HepG2 (cell line): Measurements from ENCODE around the gene NDRG3. TPM values are rescaled to one million over a fixed set of nuclear protein-coding genes. Genes with fewer than 3 reads are reported as not detected.

Experiments
- AGO1 ChIP-seq: fragments of 200-400 bp; formaldehyde crosslinking; IDR thresholded peaks from 2 replicates; pipeline ENCODE4 v1.6.1; 2017; ENCODE audit warnings: mild to moderate bottlenecking, low read depth, low read length, moderate library complexity; ENCODE audit not compliant: poor library complexity, severe bottlenecking
- ASH2L ChIP-seq: fragments of 300-600, 200-600 bp; sonication (generic); IDR thresholded peaks from 2 replicates; pipeline ENCODE4 v1.7.0; 2017; ENCODE audit warnings: low read depth, mild to moderate bottlenecking, moderate library complexity, mixed read lengths, low read length; ENCODE audit not compliant: insufficient read length
- ATM ChIP-seq: fragments of 450-650 bp; IDR thresholded peaks from 2 replicates; pipeline ENCODE4 v1.7.1; 2017; ENCODE audit warnings: mild to moderate bottlenecking, borderline replicate concordance
- MBD4 ChIP-seq: IDR thresholded peaks from 2 replicates; pipeline ENCODE4 v1.6.1; 2012; ENCODE audit warnings: low read length, inconsistent platforms, borderline replicate concordance
- NONO ChIP-seq, 2 experiments: fragments of 450-650 bp in 1 of 2; sonication (generic) in 1 of 2; formaldehyde crosslinking in 1 of 2; IDR thresholded peaks in 1 of 2; conservative IDR thresholded peaks in 1 of 2; 2 replicates each; pipeline versions ENCODE4 v1.6.1 to v1.8.0; 2017 to 2022; ENCODE audit warnings: mild to moderate bottlenecking in 1 of 2, missing genetic modification reagents in 1 of 2, moderate library complexity in 1 of 2
- NPAS2 ChIP-seq: sonication (generic); formaldehyde crosslinking; IDR thresholded peaks from 2 replicates; pipeline ENCODE4 v1.8.0; 2022; ENCODE audit warnings: mild to moderate bottlenecking, missing genetic modification reagents, borderline replicate concordance
- NR3C1 ChIP-seq: sonication (generic); formaldehyde crosslinking; IDR thresholded peaks from 2 replicates; pipeline ENCODE4 v1.4.0; 2020; ENCODE audit warnings: missing genetic modification reagents
- ONECUT2 ChIP-seq: sonication (generic); formaldehyde crosslinking; IDR thresholded peaks from 2 replicates; pipeline ENCODE4 v1.4.0; 2020; ENCODE audit warnings: missing genetic modification reagents
- SMAD1 ChIP-seq: sonication (generic); formaldehyde crosslinking; IDR thresholded peaks from 2 replicates; pipeline ENCODE4 v1.4.0; 2020; ENCODE audit warnings: missing genetic modification reagents, low read depth, mild to moderate bottlenecking, borderline replicate concordance
- ZNF142 ChIP-seq: sonication (generic); formaldehyde crosslinking; IDR thresholded peaks from 2 replicates; pipeline ENCODE4 v1.4.0; 2020; ENCODE audit warnings: missing genetic modification reagents
- ZNF20 ChIP-seq: sonication (generic); formaldehyde crosslinking; IDR thresholded peaks from 2 replicates; pipeline ENCODE4 v1.4.0; 2020; ENCODE audit warnings: mild to moderate bottlenecking, moderate library complexity, missing genetic modification reagents
- ZNF513 ChIP-seq: sonication (generic); formaldehyde crosslinking; conservative IDR thresholded peaks from 2 replicates; pipeline ENCODE4 v1.5.0; 2020; ENCODE audit warnings: missing genetic modification reagents
- ZNF746 ChIP-seq: sonication (generic); formaldehyde crosslinking; IDR thresholded peaks from 2 replicates; pipeline ENCODE4 v1.8.0; 2022; ENCODE audit warnings: mild to moderate bottlenecking, missing genetic modification reagents
- ZSCAN25 ChIP-seq: sonication (generic); formaldehyde crosslinking; IDR thresholded peaks from 2 replicates; pipeline ENCODE4 v1.8.0; 2022; ENCODE audit warnings: mild to moderate bottlenecking, missing genetic modification reagents
- polyA plus RNA-seq, 8 experiments: library from polyadenylated mRNA; depleted of rRNA in 3 of 8; stranded (reverse) in 7 of 8; unstranded in 1 of 8; fragments of >200 nt; fragmentation: Illumina TruSeq in 4 of 8; extraction: Trizol in 4 of 8; gene quantifications; 2 replicates each; pipeline versions ENCODE4 v1.2.1 to v1.2.3, GENCODE V29; 2011 to 2016; ENCODE audit warnings: low read depth in 4 of 8, missing spikeins in 1 of 8, mixed read lengths in 1 of 8; ENCODE audit not compliant: insufficient read depth in 1 of 8
- total RNA-seq, 5 experiments: library from RNA; depleted of rRNA; stranded (reverse); fragments of >200 nt; fragmentation: Illumina TruSeq; extraction: Trizol; gene quantifications; 2 replicates each; pipeline ENCODE4 v1.2.3, GENCODE V29; 2016; ENCODE audit warnings: low read depth in 1 of 5
- TF ChIP-seq, protein P1 (sequence below): sonication (generic); formaldehyde crosslinking; IDR thresholded peaks from 2 replicates; pipeline ENCODE4 v1.4.0; 2020; ENCODE audit warnings: missing genetic modification reagents
- TF ChIP-seq, protein P2 (sequence below): sonication (generic); formaldehyde crosslinking; IDR thresholded peaks from 2 replicates; pipeline ENCODE4 v1.8.1; 2023; ENCODE audit warnings: mild to moderate bottlenecking, moderate library complexity, missing genetic modification reagents
- TF ChIP-seq, protein P3 (sequence below): sonication (generic); formaldehyde crosslinking; IDR thresholded peaks from 2 replicates; pipeline ENCODE4 v1.4.0; 2020; ENCODE audit warnings: mild to moderate bottlenecking, missing genetic modification reagents

NDRG3 gene
- total and polyA plus RNA-seq, 2 of the 13 experiments (the other 11 are each of a cell fraction or from before 2014, with no cell fraction given) = 36.0 to 40.5 TPM

GRCh38 chr20:36624068-36624943, 121.6 kb downstream of the NDRG3 start (continued):
- TF ChIP-seq, protein P1, sequence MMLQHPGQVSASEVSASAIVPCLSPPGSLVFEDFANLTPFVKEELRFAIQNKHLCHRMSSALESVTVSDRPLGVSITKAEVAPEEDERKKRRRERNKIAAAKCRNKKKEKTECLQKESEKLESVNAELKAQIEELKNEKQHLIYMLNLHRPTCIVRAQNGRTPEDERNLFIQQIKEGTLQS (CRISPR knock-in tag) = no peak
- TF ChIP-seq, protein P2, sequence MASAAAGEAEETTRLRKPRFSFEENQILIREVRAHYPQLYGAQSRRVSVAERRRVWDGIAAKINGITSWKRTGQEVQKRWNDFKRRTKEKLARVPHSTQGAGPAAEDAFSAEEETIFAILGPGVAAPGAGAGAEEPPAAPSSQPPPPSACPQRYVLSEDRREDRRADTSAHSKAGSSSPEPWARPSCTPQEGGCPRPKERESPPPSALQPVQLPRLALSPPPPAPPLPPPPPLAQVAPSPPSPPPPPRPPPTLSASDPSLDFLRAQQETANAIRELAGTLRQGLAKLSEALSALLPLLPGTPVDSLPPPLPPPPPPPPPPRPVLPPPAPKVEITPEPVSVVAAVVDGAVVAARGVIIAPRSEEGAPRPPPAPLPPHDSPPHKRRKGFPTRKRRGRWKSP (CRISPR knock-in tag) = no peak
- TF ChIP-seq ZNF513 = no peak
- no peak for TF ChIP-seq NR3C1 (CRISPR knock-in tag)
- TF ChIP-seq ZNF20 (CRISPR knock-in tag) = no peak
- TF ChIP-seq AGO1 = no peak
- TF ChIP-seq MBD4 = no peak
- peak; percentile 24 for TF ChIP-seq ASH2L
- no peak for TF ChIP-seq NPAS2 (CRISPR knock-in tag)
- no peak for TF ChIP-seq ZSCAN25
- TF ChIP-seq ATM = no peak
- no peak for TF ChIP-seq NONO (IDR thresholded peaks at IDR 0.05)
- no peak for TF ChIP-seq NONO (CRISPR knock-in tag; conservative IDR thresholded peaks at IDR 0.05)
- no peak for TF ChIP-seq ZNF746 (CRISPR knock-in tag)
- TF ChIP-seq SMAD1 (CRISPR knock-in tag) = no peak
- no peak for TF ChIP-seq ZNF142
- no peak for TF ChIP-seq ONECUT2 (CRISPR knock-in tag)
- TF ChIP-seq, protein P3, sequence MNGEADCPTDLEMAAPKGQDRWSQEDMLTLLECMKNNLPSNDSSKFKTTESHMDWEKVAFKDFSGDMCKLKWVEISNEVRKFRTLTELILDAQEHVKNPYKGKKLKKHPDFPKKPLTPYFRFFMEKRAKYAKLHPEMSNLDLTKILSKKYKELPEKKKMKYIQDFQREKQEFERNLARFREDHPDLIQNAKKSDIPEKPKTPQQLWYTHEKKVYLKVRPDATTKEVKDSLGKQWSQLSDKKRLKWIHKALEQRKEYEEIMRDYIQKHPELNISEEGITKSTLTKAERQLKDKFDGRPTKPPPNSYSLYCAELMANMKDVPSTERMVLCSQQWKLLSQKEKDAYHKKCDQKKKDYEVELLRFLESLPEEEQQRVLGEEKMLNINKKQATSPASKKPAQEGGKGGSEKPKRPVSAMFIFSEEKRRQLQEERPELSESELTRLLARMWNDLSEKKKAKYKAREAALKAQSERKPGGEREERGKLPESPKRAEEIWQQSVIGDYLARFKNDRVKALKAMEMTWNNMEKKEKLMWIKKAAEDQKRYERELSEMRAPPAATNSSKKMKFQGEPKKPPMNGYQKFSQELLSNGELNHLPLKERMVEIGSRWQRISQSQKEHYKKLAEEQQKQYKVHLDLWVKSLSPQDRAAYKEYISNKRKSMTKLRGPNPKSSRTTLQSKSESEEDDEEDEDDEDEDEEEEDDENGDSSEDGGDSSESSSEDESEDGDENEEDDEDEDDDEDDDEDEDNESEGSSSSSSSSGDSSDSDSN (CRISPR knock-in tag) = no peak
